Smooth muscle cell (in vitro differentiated cells): ENCODE results near the gene MKLN1. TPM values are rescaled to one million over a fixed set of nuclear protein-coding genes. Genes with fewer than 3 reads are reported as not detected.
A peak's percentile ranks its signal among the peaks of the same experiment; 100 is the strongest.

Experiments used
- DNase-seq: peaks from one replicate; lab custom pipeline; 2025; ENCODE audit not compliant: unreplicated experiment; lab: John Stamatoyannopoulos, UW
- H2AFZ ChIP-seq: fragments of 200-600 bp; sonication (generic); 2 replicates; pipeline ENCODE4 v1.6.0; 2016; ENCODE audit warnings: antibody characterized with exemption, low read depth, mild to moderate bottlenecking
- H3F3A ChIP-seq: fragments of 200-600 bp; sonication (generic); 2 replicates; pipeline ENCODE4 v1.6.0; 2017; ENCODE audit warnings: antibody characterized with exemption, low read depth
- H3K27ac ChIP-seq: fragments of 200-600 bp; sonication (generic); 2 replicates; pipeline ENCODE4 v1.5.1; 2016; ENCODE audit warnings: low read depth, mild to moderate bottlenecking
- H3K27me3 ChIP-seq: fragments of 200-600 bp; sonication (generic); 2 replicates; pipeline ENCODE4 v1.6.1; 2016; ENCODE audit warnings: low read depth, mild to moderate bottlenecking
- H3K36me3 ChIP-seq: fragments of 200-600 bp; sonication (generic); 2 replicates; pipeline ENCODE4 v1.5.1; 2016; ENCODE audit warnings: low read depth
- H3K4me1 ChIP-seq: fragments of 200-600 bp; sonication (generic); 2 replicates; pipeline ENCODE4 v1.5.1; 2016; ENCODE audit warnings: low read depth
- H3K4me2 ChIP-seq: fragments of 200-600 bp; sonication (generic); 2 replicates; pipeline ENCODE4 v1.6.0; 2016; ENCODE audit warnings: mild to moderate bottlenecking
- H3K4me3 ChIP-seq: fragments of 200-600 bp; sonication (generic); 2 replicates; pipeline ENCODE4 v1.5.1; 2016; ENCODE audit warnings: mild to moderate bottlenecking
- H3K79me2 ChIP-seq: fragments of 200-600 bp; sonication (generic); 2 replicates; pipeline ENCODE4 v1.6.0; 2016; ENCODE audit warnings: low read depth, mild to moderate bottlenecking
- H3K9ac ChIP-seq: fragments of 200-600 bp; sonication (generic); 2 replicates; pipeline ENCODE4 v1.6.0; 2016; ENCODE audit warnings: low read depth
- H3K9me3 ChIP-seq: fragments of 200-600 bp; sonication (generic); replicated peaks from 2 replicates; pipeline ENCODE4 v1.5.1; 2016; ENCODE audit warnings: low read depth
- H4K20me1 ChIP-seq: fragments of 200-600 bp; sonication (generic); 2 replicates; pipeline ENCODE4 v1.6.0; 2016; ENCODE audit warnings: low read depth
- CTCF ChIP-seq: fragments of 200-600 bp; sonication (generic); IDR thresholded peaks from 2 replicates; pipeline ENCODE4 v1.5.1; 2017; ENCODE audit warnings: borderline replicate concordance, mild to moderate bottlenecking, antibody characterized with exemption; ENCODE audit not compliant: insufficient read depth, poor library complexity, severe bottlenecking
- WGBS: methylation state at CpG from one replicate; pipeline ENCODE4 v1.1.7; 2016; ENCODE audit warnings: low lambda C conversion rate; 5-methylcytosine and 5-hydroxymethylcytosine counted together
- polyA plus RNA-seq: library from polyadenylated mRNA; unstranded; fragments of >200 nt; fragmentation: Nextera tagmentation; extraction: Ambion mirVana; gene quantifications from 2 replicates; pipeline ENCODE4 v1.2.1, GENCODE V29; 2016
- total RNA-seq: library from RNA; depleted of rRNA; stranded (reverse); fragments of >200 nt; gene quantifications from 2 replicates; pipeline ENCODE4 v1.2.3, GENCODE V29; 2014

The MKLN1 gene
- total and polyA plus RNA-seq, 2 experiments from 2014 or later, result 26.3 to 45.3 TPM

- H3K9me3 ChIP-seq, result no peaks in the 10 kb centered on the region
- H3K4me2 ChIP-seq, result no peak overlapping the region
- no peak overlapping the region for H3K4me3 ChIP-seq
- H3K9ac ChIP-seq, result no peak overlapping the region
- WGBS, result 83% methylated on average over 1 of the region's 1 CpG
- H4K20me1 ChIP-seq, result no peaks in the 10 kb centered on the region
- H3K27ac ChIP-seq, result no peak overlapping the region
- no peak for TF ChIP-seq CTCF
- peaks cover 4% of the 10 kb centered on the region for H3K4me1 ChIP-seq
- H3K79me2 ChIP-seq, result no peaks in the 10 kb centered on the region
- H3K27me3 ChIP-seq, result no peaks in the 10 kb centered on the region
- no peak overlapping the region for H2AFZ ChIP-seq
- DNase-seq, result no peak
- no peaks in the 10 kb centered on the region for H3K36me3 ChIP-seq
- H3F3A ChIP-seq, result no peaks in the 10 kb centered on the region
These were observed 5.6 kb upstream of the MKLN1 start for GRCh38 chr7:131322061-131322460.

DNA sequence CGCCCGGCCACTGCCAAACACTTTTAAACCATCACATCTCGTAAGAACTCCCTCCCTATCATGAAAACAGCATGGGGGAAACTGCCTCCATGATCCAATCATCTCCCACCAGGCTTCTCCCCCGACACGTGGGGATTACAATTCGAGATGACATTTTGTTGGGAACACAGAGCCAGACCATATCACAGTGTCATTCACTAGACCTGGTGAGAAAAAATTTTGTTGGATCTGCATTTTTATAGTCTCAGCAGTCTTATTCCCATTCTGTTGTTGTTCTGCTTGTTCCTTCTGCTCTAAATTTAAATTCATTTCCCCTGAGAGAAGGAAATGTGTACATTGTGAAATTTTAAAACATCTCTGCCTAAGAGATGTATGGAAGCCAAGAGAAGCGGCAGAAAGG lies 4.8 kb upstream of the MKLN1 start:
- no peak for TF ChIP-seq CTCF
- Histone ChIP-seq H3K27me3 (no peaks in the 10 kb centered on the region), H3K4me3 (no peak overlapping the region), H3K9me3 (no peaks in the 10 kb centered on the region), H3K4me2 (no peak overlapping the region), H3K9ac (no peak overlapping the region), H3K36me3 (no peaks in the 10 kb centered on the region), H4K20me1 (no peaks in the 10 kb centered on the region), H3K27ac (no peak overlapping the region), H3K4me1 (peaks cover 4% of the 10 kb centered on the region), H2AFZ (no peak overlapping the region), H3F3A (no peaks in the 10 kb centered on the region), H3K79me2 (peaks cover under 1% of the 10 kb centered on the region)
- no peak for DNase-seq
- 90% methylated on average over 7 of the region's 7 CpGs for WGBS

DNA sequence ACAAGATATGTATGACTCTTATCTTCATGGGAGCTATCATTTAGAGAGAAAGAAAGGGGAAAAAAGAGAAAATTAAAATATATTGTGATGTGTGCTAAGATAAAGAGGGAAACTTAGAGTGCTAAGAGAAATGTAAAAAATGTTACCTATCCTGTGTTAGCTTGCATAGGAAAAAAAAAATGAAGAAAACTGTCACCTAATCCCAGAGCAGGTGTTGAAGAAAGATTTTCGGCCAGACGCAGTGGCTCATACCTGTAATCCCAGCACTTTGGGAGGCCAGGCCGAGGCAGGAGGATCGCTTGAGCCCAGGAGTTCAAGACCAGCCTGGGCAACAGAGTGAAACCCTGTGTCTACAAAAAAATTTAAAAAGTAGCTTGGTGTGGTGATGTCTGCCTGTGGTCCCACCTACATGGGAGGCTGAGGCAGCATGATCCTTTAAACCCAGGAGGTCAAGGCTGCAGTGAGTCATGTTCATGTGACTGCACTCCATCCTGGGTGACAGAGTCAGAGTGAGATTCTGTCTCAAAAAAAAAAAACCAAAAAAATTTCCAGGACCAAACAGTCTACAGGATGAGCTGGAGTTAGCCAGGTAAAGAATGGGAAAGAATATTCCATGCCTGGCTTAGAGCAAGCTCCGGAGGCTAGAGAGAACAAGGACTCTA lies 2.4 kb upstream of the MKLN1 start:
- no peaks in the 10 kb centered on the region for H3F3A ChIP-seq
- peaks cover 17% of the 10 kb centered on the region for H4K20me1 ChIP-seq
- H3K79me2 ChIP-seq, result peaks cover 25% of the 10 kb centered on the region
- no peak overlapping the region for H3K4me3 ChIP-seq
- H2AFZ ChIP-seq, result no peak overlapping the region
- peaks cover 19% of the 10 kb centered on the region for H3K4me1 ChIP-seq
- H3K36me3 ChIP-seq, result no peaks in the 10 kb centered on the region
- no peaks in the 10 kb centered on the region for H3K9me3 ChIP-seq
- no peak overlapping the region for H3K4me2 ChIP-seq
- H3K9ac ChIP-seq, result no peak overlapping the region
- no peaks in the 10 kb centered on the region for H3K27me3 ChIP-seq
- H3K27ac ChIP-seq, result no peak overlapping the region
- DNase-seq, result no peak
- 94% methylated on average over 5 of the region's 5 CpGs for WGBS
- TF ChIP-seq CTCF, result no peak

DNA sequence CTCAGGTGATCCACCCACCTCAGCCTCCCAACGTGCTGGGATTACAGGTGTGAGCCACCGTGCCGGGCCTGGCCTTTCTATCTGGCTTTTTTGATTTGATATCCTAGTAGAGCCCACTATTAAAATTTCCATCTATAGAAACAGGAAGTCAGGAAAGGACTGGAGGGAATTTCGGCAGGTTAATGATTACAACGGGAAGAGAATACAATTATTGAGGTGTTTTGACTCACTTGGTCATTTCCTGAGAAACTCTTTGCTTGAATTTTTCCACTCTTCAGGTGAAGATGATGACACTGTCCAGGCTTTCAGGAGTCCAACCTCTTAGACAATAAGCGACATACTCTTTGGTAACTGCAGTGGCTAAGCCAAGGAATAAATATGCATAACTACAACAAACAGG lies 1.1 kb upstream of the MKLN1 start:
- peak overlapping the region; percentile 89 for H2AFZ ChIP-seq
- peak overlapping the region; percentile 99 for H3K9ac ChIP-seq
- H3K79me2 ChIP-seq, result peaks cover 37% of the 10 kb centered on the region
- H4K20me1 ChIP-seq, result peaks cover 28% of the 10 kb centered on the region
- no peaks in the 10 kb centered on the region for H3K36me3 ChIP-seq
- DNase-seq, result no peak
- no peak for TF ChIP-seq CTCF
- WGBS, result 88% methylated on average over 6 of the region's 6 CpGs
- peak overlapping the region; percentile 98 for H3K27ac ChIP-seq
- peak overlapping the region; percentile 94 for H3K4me3 ChIP-seq
- no peaks in the 10 kb centered on the region for H3K27me3 ChIP-seq
- no peaks in the 10 kb centered on the region for H3K9me3 ChIP-seq
- no peaks in the 10 kb centered on the region for H3F3A ChIP-seq
- H3K4me1 ChIP-seq, result peaks cover 23% of the 10 kb centered on the region
- peak overlapping the region; percentile 95 for H3K4me2 ChIP-seq
